ENCODE measurements around the gene NDST1. TPM values are rescaled to one million over a fixed set of nuclear protein-coding genes. Genes with fewer than 3 reads are reported as not detected.

The NDST1 gene
- polyA plus RNA-seq, 1 donor (not counting 4 experiments of a cell fraction or from before 2014, with no cell fraction given): 24.9 TPM

DNA sequence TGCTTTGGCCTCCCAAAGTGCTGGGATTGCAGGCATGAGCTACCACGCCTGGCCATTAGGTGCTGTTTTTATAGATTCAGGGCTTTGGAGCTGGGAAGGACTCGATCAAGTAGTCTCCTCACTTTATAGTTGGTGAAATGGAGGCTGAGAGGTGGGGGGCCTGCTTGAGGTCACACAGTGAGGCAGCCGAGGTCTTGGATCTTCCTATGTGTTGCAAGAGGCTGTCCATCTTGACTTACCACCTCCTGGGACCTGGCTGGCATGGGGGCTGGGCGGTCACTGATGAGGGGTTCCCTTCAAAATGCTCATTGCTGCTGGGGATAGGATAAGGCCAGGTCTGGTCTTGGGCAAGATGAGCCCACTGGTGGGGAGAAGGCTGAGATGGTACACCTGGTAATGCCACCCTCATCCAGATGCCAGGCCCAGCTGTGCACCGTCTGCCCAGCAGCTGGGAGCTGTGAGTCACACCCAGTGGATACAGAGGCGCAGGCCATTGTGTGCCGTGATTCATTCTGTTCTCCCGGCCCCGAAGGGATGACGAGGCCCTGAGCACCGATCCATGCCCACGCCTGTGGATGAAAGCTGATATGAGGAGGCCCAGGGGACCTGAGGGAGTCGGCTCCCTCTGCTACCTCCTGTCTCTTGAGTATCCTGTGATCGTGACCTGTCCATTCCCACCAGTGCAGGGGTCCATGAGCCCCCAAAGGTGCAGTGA is 10.5 kb upstream of the NDST1 start:
- dilution Hi-C loops (cut with MboI; ENCODE audit: extremely low pct_ligation_motif_present, low sequenced_read_pairs): no loop called here
- peaks cover 18% of the 10 kb centered on the region for H3K9me1 ChIP-seq (ENCODE audit: control insufficient read depth, extremely low read depth, insufficient read depth, low read length)
- no peaks in the 10 kb centered on the region for H3K27me3 ChIP-seq (ENCODE audit: control insufficient read depth, extremely low read depth, insufficient read depth, low read length)
- peak overlapping the region; percentile 79 for H3K9ac ChIP-seq (ENCODE audit: control insufficient read depth, extremely low read depth, insufficient read depth, low read length)
- H4K20me1 ChIP-seq (ENCODE audit: control insufficient read depth, extremely low read depth, insufficient read depth, low read length): peaks cover 2% of the 10 kb centered on the region
- peak; percentile 98 for FAIRE-seq
- peaks cover 73% of the 10 kb centered on the region for H3K4me1 ChIP-seq (ENCODE audit: control insufficient read depth, extremely low read depth, insufficient read depth, low read length)
- no peak overlapping the region for H2AFZ ChIP-seq (ENCODE audit: control insufficient read depth, low read length)
- H3K9me3 ChIP-seq (ENCODE audit: control insufficient read depth, low read depth, low read length): no peaks in the 10 kb centered on the region
- TF ChIP-seq EZH2 (IDR thresholded peaks at IDR 0.05; ENCODE audit: low read length): no peak
- TF ChIP-seq, protein P1, sequence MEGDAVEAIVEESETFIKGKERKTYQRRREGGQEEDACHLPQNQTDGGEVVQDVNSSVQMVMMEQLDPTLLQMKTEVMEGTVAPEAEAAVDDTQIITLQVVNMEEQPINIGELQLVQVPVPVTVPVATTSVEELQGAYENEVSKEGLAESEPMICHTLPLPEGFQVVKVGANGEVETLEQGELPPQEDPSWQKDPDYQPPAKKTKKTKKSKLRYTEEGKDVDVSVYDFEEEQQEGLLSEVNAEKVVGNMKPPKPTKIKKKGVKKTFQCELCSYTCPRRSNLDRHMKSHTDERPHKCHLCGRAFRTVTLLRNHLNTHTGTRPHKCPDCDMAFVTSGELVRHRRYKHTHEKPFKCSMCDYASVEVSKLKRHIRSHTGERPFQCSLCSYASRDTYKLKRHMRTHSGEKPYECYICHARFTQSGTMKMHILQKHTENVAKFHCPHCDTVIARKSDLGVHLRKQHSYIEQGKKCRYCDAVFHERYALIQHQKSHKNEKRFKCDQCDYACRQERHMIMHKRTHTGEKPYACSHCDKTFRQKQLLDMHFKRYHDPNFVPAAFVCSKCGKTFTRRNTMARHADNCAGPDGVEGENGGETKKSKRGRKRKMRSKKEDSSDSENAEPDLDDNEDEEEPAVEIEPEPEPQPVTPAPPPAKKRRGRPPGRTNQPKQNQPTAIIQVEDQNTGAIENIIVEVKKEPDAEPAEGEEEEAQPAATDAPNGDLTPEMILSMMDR (optimal IDR thresholded peaks at IDR 0.05 in 1 of 3, IDR thresholded peaks at IDR 0.05 in 1 of 3, conservative IDR thresholded peaks at IDR 0.05 in 1 of 3; ENCODE audit: extremely low read depth in 1 of 3, insufficient read depth in 2 of 3, low read length in 3 of 3): no peak
- peak overlapping the region; percentile 38 to 56 (median 49) for H3K4me3 ChIP-seq (ENCODE audit: control insufficient read depth in 2 of 3, extremely low read depth in 1 of 3, insufficient read depth in 2 of 3, low read depth in 1 of 3, low read length in 3 of 3)
- H3K79me2 ChIP-seq (ENCODE audit: control insufficient read depth, insufficient read depth, low read length): peaks cover 74% of the 10 kb centered on the region
- peak overlapping the region; percentile 91 for H3K27ac ChIP-seq (ENCODE audit: control insufficient read depth, insufficient read depth, low read length)
- peaks cover 3 to 4% of the 10 kb centered on the region in 2 experiments for H3K36me3 ChIP-seq (ENCODE audit: control insufficient read depth in 2 of 2, extremely low read depth in 1 of 2, insufficient read depth in 2 of 2, low read length in 2 of 2)
- H3K4me2 ChIP-seq (ENCODE audit: control insufficient read depth, extremely low read depth, insufficient read depth, low read depth, low read length): peak overlapping the region; percentile 93
- peak; percentile 76 for DNase-seq (ENCODE audit: low read depth, low spot score)

GRCh38 chr5:150497989-150498317 is 10.0 kb upstream of the NDST1 start:
- dilution Hi-C loops (cut with MboI; ENCODE audit: extremely low pct_ligation_motif_present, low sequenced_read_pairs): no loop called here
- H3K79me2 ChIP-seq (ENCODE audit: control insufficient read depth, insufficient read depth, low read length): peaks cover 80% of the 10 kb centered on the region
- H3K4me2 ChIP-seq (ENCODE audit: control insufficient read depth, extremely low read depth, insufficient read depth, low read depth, low read length): peak overlapping the region; percentile 93

More at GRCh38 chr5:150497989-150498317, 10.0 kb upstream of the NDST1 start:
- H3K9ac ChIP-seq (ENCODE audit: control insufficient read depth, extremely low read depth, insufficient read depth, low read length): peak overlapping the region; percentile 79
- H3K27ac ChIP-seq (ENCODE audit: control insufficient read depth, insufficient read depth, low read length): peak overlapping the region; percentile 91
- DNase-seq (ENCODE audit: low read depth, low spot score) (no peak), FAIRE-seq (no peak)
- H2AFZ ChIP-seq (ENCODE audit: control insufficient read depth, low read length): no peak overlapping the region
- H3K4me1 ChIP-seq (ENCODE audit: control insufficient read depth, extremely low read depth, insufficient read depth, low read length): peaks cover 74% of the 10 kb centered on the region
- H4K20me1 ChIP-seq (ENCODE audit: control insufficient read depth, extremely low read depth, insufficient read depth, low read length): peaks cover 2% of the 10 kb centered on the region
- TF ChIP-seq, protein P1 (optimal IDR thresholded peaks at IDR 0.05 in 1 of 3, IDR thresholded peaks at IDR 0.05 in 1 of 3, conservative IDR thresholded peaks at IDR 0.05 in 1 of 3; ENCODE audit: extremely low read depth in 1 of 3, insufficient read depth in 2 of 3, low read length in 3 of 3): no peak
- no peak for TF ChIP-seq EZH2 (IDR thresholded peaks at IDR 0.05; ENCODE audit: low read length)
- no peaks in the 10 kb centered on the region for H3K27me3 ChIP-seq (ENCODE audit: control insufficient read depth, extremely low read depth, insufficient read depth, low read length)
- H3K4me3 ChIP-seq (ENCODE audit: control insufficient read depth in 2 of 3, extremely low read depth in 1 of 3, insufficient read depth in 2 of 3, low read depth in 1 of 3, low read length in 3 of 3): peak overlapping the region; percentile 38 to 56 (median 49)
- H3K36me3 ChIP-seq (ENCODE audit: control insufficient read depth in 2 of 2, extremely low read depth in 1 of 2, insufficient read depth in 2 of 2, low read length in 2 of 2): peaks cover 3 to 4% of the 10 kb centered on the region in 2 experiments
- H3K9me3 ChIP-seq (ENCODE audit: control insufficient read depth, low read depth, low read length): no peaks in the 10 kb centered on the region
- peaks cover 18% of the 10 kb centered on the region for H3K9me1 ChIP-seq (ENCODE audit: control insufficient read depth, extremely low read depth, insufficient read depth, low read length)
